IPS-NIHi11 (cell line): ENCODE results near the gene DIP2C.
A peak's percentile ranks its signal among the peaks of the same experiment; 100 is the strongest.

Source experiments
- DNase-seq: peaks from one replicate; pipeline ENCODE4 v3.0.0; 2012; ENCODE audit warnings: mixed read lengths, low spot score

DIP2C gene

DNA sequence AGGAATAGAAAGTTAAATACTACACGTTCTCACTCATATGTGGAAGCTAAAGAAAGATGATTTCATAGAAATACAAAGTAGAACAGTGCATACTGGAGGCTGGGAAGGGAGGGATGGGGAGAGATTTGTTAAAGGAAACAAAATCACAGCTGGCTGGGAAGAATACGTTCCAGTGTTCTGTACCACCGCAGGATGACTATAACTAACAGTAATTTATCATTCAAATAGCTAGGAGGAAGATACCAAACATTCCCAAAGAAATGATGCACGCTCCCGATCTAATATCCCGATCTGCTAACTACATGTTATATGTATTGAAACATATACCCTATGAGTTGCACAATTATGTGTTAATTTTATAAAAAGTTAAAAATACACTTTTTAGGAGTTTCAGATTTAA is 391.9 kb downstream of the DIP2C start:
- no peak for DNase-seq

DNA sequence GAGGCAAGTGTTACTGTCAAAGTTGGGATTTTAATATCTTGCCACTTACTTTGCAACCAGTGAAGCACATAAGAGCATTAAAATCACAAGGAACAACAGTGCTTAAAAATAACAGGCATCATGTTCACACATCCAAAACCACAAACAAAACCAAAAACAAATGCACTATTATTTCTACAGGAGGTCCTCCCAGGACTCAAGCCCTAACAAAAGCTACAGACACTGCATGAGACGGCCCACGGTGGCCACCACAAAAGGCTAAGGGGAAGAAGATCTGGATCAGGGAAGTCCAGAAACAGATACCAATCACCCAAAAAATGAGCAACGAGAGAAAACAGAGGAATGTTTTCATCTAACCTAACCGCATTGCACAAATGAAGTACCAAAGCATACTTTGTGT is 395.8 kb downstream of the DIP2C start:
- no peak for DNase-seq

DNA sequence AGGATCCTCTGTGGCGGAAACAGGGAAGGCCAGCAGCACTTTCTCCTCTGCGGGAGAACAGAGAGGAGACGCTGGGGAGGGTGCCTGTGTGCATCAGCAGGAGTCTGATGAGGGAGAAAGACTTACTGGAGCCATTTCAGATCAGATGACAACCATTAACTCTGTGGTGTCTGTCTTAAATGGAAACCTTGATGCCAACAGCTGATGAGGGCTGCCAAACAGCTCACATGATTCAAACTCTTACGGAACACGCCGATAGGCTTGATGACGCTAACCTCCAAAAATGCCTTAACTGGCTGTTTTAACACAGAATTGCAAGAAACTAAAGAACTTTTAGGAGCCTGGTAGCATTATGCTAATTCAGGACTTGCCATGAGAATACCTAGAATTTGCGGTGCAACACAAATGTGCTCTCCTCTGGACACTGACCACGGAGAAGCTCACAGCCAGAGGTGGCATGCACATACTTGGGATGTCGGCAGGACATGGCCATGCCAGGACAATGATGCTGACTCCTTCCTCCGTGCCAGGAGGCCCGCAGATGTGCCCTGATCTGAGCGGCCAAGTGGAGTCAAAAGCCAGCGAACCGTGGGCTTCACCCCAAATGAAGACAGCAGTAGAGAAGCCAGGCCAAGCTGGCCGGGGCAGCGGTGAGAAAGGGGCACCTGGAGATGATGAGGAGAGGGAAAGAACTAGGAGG is 399.3 kb downstream of the DIP2C start:
- DNase-seq: no peak

DNA sequence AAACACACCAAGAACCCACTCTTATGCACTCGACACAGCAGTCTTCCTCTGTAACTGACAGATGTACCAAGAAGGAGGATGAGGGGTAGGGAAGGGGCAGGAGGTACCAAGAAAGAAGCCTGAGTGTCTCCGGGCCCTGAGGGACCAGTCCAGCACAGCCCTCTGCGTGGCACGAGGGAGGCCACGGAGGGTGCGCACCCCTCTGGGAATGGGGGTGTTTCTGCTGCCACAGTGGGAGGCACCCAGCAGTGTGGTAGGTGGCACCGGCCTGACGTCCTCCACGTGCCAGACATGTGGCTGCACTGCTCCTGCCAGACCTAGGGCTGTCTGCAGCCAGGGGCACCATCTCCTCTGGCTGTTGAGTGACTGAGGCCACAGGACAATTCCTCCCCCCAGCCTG is 399.9 kb downstream of the DIP2C start:
- DNase-seq: no peak

DNA sequence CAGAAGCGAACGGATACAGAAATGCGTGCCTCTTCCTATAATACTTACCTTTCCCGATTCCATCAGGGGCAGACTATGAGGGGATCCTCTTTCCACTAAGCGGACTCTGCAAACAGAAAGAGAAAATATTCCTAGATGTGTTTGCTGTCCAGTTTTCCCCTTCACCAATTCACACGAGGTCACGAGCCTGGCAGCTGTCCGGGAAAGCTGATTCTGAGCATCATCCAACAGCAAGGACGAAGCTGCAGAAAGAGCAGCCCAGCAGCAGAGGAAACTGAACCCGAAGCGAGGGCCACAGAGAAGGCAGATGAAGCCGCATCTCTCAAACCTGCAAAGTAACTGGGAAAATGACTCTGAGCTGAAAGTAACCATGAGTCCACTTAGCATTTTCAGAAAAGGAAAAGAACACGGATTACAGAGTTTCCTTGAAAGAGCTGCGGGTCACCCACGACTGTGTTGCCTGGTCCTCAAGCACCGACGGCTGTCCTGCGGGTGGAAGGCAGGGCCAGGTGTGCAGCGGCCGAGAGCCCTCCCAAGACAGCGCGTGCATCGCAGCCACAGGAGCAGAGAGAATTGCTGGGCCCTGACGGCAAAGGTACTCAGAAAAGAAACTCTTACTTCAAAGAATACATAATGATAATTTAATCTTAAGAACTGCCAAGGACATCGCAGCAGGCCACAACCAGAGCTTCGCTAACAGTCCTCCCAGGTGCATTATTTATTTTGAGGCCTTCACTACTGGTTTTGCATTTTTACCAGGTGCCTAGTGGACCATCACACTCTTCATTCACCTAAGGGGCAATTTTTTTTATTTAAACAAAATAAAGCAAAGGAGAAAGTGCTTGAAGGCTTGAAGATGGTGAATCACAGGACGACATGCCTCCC is 400.9 kb downstream of the DIP2C start:
- no peak for DNase-seq

DNA sequence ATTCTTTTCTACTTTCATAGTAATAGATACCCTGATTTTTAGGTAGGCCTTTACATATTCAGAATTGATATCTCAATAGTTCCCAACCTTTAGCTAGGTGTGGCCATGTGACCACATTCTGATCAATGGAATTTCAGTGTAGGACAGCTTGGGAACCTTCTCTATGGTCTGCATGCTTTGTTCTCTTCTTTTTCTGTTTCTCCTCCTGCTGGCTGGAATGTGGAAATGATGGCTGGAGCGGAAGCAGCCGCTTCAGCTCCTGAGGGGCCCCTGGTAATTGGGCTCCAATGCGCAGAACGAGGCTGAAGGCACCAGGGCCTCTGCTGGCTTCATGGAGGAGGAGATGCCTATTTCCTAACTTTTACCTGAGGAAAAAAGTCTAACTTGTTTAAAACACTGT is 401.7 kb downstream of the DIP2C start:
- DNase-seq: peak; percentile 67

DNA sequence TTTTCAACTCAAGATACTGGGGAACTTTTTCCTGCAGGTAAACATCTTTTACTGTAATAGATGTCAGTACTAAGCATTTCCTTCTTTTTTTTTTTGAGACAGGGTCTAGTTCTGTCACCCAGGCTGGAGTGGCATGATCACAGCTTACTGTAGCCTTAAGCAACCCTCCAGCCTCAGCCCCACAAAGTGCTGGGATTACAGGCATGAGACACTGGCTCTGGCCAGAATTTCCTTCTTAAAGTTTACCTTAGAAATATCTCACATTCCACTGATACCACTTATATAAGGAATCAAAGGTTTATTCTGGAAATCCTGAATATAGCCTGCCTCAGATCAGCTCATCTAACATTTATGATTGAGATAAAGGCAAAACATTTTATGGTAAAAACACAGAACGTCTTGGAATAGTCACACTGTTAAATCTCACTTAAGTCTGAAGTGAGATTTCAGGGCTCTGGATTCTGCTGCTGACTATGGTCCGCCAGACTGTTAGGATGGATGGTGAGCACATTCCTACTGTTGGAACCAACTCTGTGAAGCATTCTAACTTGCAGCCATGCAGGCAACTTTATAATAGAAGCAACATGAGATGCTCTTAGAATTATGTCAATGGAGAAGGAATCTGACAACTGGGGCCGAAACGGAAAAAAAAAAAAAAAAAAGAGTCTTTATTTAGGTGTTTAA is 402.3 kb downstream of the DIP2C start:
- no peak for DNase-seq

DNA sequence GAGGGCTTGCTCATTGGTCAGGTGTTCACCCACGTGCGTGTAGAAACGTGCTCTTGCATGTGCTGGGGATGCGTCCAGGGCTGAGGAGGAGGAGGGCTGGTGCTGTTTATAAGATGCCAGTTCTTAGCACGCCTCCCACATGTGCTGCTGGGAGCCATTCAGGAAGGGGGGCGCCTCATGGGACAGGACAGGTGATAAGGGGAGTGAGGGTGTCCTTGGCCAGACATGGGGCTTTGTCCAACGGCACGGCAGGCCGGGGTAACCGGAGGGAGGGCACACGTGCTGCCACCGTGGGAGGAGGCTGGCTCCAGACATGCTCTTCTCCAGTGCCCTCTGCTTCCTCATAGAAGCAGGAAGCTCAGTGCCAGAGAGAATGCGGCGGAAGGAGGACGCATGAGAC is 404.3 kb downstream of the DIP2C start:
- no peak for DNase-seq

DNA sequence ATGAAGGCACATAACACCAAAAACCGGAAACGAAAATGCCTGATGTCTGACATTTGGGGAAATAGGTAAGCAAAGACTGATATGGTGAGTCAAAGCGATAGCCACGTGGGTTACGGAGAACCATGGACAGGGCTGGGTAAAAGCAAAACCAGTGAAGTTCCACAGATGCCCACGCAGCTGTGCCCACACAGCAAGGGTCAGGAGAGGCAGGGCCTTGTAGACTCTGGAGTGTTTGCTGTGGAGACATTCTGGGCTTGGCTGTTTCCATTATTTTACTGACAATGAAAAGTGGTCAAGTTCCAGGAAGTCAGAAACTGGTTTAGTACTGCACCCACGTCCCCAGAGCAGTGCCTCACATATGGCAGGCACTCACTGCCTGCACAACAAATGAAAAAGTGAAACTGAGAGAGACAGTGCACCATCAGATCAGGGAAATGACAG is 405.5 kb downstream of the DIP2C start:
- DNase-seq: no peak

DNA sequence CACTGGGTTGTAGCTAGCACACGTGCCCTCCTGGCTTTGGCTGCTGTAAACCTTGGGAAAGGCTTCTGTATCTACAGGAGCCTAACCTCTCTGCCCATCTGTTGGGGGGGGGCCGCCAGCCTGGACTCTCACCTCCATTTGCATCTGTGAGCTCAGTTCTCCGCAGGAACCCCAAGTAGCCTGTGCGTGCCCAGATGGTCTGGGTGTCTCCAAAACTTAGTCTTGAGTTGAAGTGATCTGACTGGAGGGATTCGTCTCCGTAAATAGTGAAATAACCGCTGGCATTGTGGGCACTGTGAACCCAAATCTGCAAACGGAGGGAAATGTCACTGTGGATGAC is 406.4 kb downstream of the DIP2C start:
- DNase-seq: no peak

DNA sequence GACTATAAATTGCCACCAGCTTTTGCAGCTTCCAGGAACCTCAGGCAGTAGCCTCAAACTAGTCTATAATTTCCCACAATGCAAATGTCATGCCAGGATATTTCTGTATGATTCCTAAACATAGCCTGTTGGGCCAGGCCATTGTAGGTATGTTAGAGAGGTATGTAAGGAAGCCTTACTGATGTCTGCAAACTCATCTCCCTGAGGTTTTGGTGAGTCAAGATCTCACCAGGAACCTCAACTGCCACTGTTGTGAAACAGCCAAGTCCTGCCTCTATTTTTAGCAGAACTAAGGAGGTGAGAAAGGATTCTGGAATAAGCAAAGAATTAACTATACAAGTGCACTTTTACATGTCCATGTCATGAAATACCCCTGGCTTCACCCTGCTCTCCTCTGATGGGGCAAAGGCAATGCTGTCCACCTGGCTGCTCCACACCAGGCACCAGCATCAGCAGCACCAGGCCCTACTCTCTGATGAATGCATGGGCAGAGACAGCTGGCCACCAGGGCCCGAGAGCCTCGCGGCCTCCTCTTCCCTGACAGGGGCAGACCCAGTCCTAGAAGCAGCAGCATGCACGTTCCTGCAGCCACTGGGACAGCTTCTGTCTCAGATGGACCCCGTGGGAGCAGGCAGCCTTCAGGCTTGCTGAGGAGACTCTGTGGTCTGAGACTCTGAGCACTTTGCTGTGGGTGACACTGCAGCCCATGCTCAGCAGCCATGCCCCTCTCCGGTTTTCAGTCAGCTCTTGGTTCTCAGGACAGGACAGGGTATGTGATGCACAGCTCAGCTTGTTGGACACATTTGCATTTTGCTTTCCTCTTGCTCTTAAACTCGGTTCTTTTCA is 407.0 kb downstream of the DIP2C start:
- no peak for DNase-seq

DNA sequence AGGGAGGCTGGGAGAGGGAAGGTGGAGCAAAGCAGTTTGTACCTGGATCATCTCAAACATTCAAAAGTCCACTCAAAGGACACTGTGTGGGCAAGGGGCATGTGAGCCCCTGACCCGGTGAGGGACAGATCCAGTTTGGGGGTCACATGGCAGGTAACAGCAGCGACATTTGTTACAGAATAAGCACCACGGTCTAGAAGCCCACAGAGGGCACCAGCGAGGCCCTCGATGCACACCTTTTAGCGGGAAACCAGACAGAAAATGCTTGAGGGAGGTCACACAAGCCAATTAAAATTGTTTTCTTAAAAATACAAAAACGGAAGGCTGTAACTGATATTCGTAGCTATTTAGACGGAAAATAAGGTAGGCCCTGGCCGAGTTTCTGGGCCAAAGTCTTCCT is 409.8 kb downstream of the DIP2C start:
- no peak for DNase-seq

DNA sequence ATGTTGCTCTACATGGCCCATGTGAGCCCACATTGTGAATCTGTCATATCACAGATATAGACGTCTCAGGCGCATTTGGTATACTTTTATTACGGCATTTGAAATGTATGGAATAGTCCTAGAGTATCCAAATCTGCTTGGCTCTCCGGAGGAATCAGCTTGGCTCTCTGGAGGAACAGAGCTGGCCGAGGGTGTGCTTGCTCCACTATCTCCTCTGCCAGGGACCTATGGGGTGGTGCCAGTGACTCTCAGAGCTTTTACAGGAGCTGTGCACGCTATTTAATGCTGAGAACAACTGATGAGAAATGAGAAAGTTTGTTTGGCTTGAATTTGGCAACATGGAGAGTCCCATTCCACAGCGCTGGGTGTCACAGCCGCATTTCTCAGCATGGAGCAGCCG is 410.2 kb downstream of the DIP2C start:
- DNase-seq: no peak

DNA sequence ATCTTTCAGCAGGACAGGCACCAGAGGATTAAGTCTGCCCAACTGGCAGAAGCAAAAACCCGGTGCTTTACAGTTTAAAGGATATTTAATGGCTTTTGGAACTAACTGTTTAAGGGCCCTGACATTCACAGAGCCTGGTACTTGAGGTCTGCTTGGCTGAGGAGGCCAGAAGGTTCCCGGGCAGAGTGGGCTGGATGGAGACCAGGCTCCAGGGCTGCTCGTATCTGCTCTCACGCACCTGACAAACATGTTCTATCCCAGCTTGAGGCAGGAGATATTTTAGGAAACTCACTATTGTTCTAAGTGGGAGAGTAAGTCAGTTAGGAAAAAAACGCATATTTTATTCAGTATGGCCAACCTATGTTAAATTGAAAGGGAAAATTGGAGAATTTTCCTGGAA is 410.8 kb downstream of the DIP2C start:
- no peak for DNase-seq

DNA sequence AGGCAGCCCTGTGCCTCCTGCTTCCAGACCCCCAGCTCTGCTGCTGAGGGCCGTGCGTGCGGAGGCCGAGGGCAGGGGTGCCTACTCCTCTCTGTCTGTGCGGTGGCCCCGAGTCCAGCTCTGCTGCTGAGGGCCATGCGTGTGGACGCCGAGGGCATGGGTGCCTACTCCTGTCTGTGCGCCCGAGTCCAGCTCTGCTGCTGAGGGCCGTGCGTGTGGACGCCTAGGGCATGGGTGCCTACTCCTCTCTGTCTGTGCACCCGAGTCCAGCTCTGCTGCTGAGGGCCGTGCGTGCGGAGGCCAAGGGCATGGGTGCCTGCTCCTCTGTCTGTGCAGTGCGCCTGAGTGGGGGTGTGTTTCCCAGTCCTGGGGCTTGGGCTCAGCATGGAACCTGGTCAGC is 411.5 kb downstream of the DIP2C start:
- no peak for DNase-seq

DNA sequence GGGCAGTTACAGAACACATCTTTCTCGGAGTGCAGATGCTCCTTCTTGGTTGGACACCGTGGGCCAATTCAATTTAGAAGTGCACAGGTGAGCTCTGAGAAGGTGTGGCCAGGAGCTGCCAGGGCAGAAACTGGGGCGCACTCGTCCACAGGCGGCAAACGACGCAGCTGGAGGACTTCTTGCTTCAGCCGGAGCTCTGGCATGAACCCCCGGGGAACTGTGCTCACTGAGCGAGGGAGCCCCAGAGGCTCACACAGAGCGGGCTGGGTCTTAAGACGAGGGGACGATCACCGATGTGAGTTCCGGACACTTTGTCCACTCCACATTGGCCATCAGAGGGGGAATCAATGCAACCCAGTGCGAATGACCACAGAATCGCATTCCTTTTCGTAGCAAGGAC is 413.8 kb downstream of the DIP2C start:
- no peak for DNase-seq

DNA sequence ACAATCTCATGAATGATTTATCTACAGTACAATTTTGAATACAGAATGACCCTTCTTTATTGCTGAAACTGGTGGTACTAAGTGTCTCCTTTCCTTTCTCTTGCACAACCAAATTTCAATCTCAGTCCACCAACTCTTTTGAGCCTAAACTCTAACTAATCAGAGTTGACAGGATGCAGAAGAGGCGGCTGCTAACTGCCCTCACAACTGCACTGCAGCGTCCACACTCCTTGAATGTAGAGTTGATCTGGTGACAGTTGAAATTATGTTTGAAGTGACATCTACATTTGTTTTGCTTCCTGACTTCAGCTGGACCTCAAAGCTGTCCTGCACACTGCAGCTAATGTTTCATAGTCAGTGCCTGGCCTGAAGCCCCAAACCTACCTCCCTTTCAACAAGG is 414.6 kb downstream of the DIP2C start:
- no peak for DNase-seq

DNA sequence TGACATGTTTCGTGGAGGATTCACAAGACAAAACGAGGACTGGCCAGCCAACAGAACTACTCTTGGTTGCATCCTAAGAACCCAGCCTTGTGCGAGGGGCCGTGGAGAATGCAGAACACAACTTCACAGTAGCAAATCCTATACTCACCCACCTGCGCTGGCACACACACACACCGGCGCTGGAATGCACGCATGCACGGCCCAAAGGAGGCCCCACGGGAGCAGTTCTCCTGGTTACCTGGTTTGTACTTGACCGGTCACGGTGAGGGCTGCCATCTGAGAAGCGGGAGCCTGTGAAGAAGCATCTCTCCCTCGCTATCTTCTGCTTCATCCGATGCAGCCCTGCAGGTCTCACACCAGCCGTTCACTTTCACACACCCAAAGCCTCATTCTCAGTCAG is 416.4 kb downstream of the DIP2C start:
- DNase-seq: no peak

DNA sequence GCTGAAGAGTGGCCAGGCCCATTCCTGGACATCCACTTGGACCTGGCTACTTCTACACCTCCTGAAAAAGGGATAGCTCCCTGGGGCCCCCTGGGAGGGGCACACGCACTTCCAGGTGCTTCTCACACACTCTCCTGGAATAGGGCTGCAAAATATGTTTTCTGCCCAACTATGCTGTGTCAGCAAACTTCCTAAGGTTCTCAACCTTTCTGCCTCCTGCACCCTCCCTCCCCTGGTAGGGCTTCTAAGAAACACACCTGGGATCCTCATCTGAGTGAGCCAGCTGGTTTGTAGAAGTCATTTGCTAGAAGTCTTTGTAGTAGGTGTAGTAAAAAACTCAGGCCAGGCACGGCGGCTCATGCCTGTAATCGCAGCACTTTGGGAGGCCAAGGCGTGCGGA is 417.7 kb downstream of the DIP2C start:
- DNase-seq: no peak

DNA sequence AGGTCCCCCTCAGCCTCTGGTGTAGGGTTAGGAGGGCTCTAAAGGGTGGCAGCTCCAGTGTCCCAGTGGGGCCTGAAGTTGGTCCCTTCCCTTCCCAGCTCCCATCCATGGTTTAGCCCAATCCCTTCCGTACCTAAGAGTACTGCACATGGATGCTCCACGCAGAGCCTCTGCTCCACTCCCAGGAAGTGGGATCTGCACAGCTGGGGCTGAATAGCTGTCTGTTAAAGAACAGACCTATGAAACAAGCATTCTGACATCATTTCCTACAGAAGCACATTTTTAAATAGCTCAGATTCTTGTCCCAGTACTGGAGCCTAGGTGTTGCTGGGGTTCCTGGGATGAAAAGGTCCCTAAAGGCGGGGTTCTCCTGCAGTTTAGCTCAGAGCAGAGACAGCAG is 418.3 kb downstream of the DIP2C start:
- no peak for DNase-seq

DNA sequence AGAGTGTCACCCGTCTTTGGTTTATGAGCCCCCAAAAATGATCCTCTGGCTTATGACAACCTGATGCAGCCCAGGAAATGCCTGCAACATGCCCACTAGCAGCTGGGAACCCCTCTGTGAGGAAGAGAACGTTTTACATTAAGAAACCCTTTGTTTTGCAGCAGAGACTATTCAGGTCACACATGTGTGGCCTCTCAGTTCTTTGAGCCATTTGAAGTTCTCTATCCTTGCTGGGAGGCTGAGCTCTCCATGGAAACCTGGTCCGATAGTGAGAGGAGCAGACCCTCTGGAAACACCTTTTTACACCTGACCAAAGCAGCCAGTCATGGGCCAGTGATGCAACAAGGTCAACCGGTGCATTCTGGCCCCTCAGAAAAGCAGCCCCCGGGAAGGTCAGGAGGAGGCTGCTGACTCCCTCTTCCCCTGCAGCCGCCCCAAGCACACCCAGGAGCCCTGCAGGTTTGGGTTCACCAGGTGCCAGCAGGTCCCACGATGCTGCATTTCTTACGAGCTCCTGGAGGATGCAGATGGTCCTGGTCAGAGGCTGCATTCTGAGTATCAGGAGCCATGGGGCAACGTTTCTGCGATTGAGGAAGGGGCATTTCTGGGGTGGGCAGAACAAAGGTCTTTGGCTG is 419.9 kb downstream of the DIP2C start:
- no peak for DNase-seq

DNA sequence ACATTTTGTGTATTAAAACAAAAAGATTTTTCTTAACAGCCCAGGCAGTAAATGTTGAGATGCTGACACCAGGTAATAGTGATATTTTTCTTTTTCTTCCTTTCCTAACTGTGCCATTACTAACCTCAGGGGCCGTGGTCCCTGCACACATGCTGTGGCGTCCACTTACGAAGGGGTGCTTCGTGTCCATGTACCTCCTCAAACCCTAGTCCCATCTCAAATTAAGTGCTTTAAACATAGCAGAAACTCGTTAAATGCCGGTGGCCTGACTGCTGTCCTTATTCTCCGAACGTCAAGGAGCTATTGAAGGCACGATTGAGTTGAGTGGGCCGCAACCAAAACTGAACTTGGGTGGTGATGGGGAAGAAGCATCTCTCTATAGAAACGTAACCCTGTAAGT is 421.8 kb downstream of the DIP2C start:
- no peak for DNase-seq
